Peyer's patch (tissue), 4 donors: Measurements from ENCODE around the gene PPFIBP2. TPM values are rescaled to one million over a fixed set of nuclear protein-coding genes. Genes with fewer than 3 reads are reported as not detected.

Experiments
- DNase-seq, 3 donors: peaks; one replicate each; pipeline ENCODE4 v3.0.0-alpha.2; 2017 to 2019
- H3K27ac ChIP-seq, 4 donors: fragments of 200-600 bp; sonication (generic); one replicate each; pipeline ENCODE4 v1.5.1; 2016 to 2019
- H3K27me3 ChIP-seq, 2 donors: fragments of 200-600 bp; sonication (generic); one replicate each; pipeline ENCODE4 v1.5.1; 2019
- H3K36me3 ChIP-seq, 3 donors: fragments of 200-600 bp; sonication (generic); one replicate each; pipeline ENCODE4 v1.5.1; 2016 to 2019
- H3K4me1 ChIP-seq, 4 donors: fragments of 200-600 bp; sonication (generic); one replicate each; pipeline ENCODE4 v1.5.1; 2016 to 2019
- H3K4me3 ChIP-seq, 4 donors: fragments of 200-600 bp; sonication (generic); 1 replicate in 3 of 4; 2 replicates in 1 of 4; pipeline ENCODE4 v1.5.1; 2016 to 2019; ENCODE audit warnings: mild to moderate bottlenecking in 1 of 4
- H3K9me3 ChIP-seq, 4 donors: fragments of 200-600 bp; sonication (generic); one replicate each; pipeline ENCODE4 v1.5.1; 2016 to 2019; ENCODE audit warnings: mild to moderate bottlenecking in 1 of 4
- CTCF ChIP-seq, 6 experiments: fragments of 450-650 bp in 4 of 6; fragments of 200-600 bp in 2 of 6; sonication (generic) in 1 of 6; IDR thresholded peaks; one replicate each; pipeline ENCODE4 v1.5.1; 2017 to 2019; ENCODE audit warnings: antibody characterized with exemption in 6 of 6, mild to moderate bottlenecking in 3 of 6, moderate library complexity in 1 of 6
- POLR2A ChIP-seq, 2 donors: fragments of 450-650 bp; IDR thresholded peaks; one replicate each; pipeline ENCODE4 v1.5.1; 2017; ENCODE audit warnings: antibody characterized with exemption in 2 of 2, mild to moderate bottlenecking in 2 of 2, moderate library complexity in 2 of 2
- total RNA-seq, 4 donors: library from RNA; depleted of rRNA; stranded (reverse); fragments of >200 nt; gene quantifications; one replicate each; pipeline ENCODE4 v1.1.0, GENCODE V29; 2016

Gene PPFIBP2
- total RNA-seq, 4 donors from 2014 or later, result 74.6 to 245 (median 148) TPM

GRCh38 chr11:7508087-7508486 is 5.7 kb upstream of the PPFIBP2 start:
- H3K27me3 ChIP-seq, result no peaks in the 10 kb centered on the region
- H3K9me3 ChIP-seq, result no peaks in the 10 kb centered on the region

GRCh38 chr11:7509966-7510365 is 3.8 kb upstream of the PPFIBP2 start:
- DNase-seq, result no peak
- H3K4me1 ChIP-seq, result peaks cover 0 to 31% (median 16%) of the 10 kb centered on the region in 4 donors
- no peak overlapping the region for H3K4me3 ChIP-seq
- no peaks in the 10 kb centered on the region for H3K27me3 ChIP-seq
- H3K9me3 ChIP-seq, result no peaks in the 10 kb centered on the region
- TF ChIP-seq CTCF (IDR thresholded peaks at IDR 0.05) (no peak), POLR2A (IDR thresholded peaks at IDR 0.05) (no peak)
- H3K27ac ChIP-seq, result no peak overlapping the region
- no peaks in the 10 kb centered on the region for H3K36me3 ChIP-seq

More at GRCh38 chr11:7508087-7508486, 5.7 kb upstream of the PPFIBP2 start:
- TF ChIP-seq CTCF (IDR thresholded peaks at IDR 0.05) (no peak), POLR2A (IDR thresholded peaks at IDR 0.05) (no peak)
- DNase-seq, result no peak
- Histone ChIP-seq H3K4me3 (no peak overlapping the region), H3K4me1 (peaks cover 0 to 22% (median 16%) of the 10 kb centered on the region in 4 donors), H3K27ac (no peak overlapping the region), H3K36me3 (no peaks in the 10 kb centered on the region)

- Histone ChIP-seq H3K4me1 (peaks cover 0 to 32% (median 16%) of the 10 kb centered on the region in 4 donors), H3K27ac (peak overlapping the region; percentile 90 to 95 (median 92)), H3K27me3 (no peaks in the 10 kb centered on the region), H3K9me3 (no peaks in the 10 kb centered on the region), H3K4me3 (no peak overlapping the region), H3K36me3 (no peaks in the 10 kb centered on the region)
- peak in 2 of 3 donors; percentile 69 to 78 for DNase-seq
- TF ChIP-seq POLR2A (IDR thresholded peaks at IDR 0.05) (no peak), CTCF (IDR thresholded peaks at IDR 0.05) (no peak)
Observed at GRCh38 chr11:7511401-7511800, 2.4 kb upstream of the PPFIBP2 start.

GRCh38 chr11:7512525-7513233 is 1.1 kb upstream of the PPFIBP2 start:
- DNase-seq, result peak; percentile 71 to 90 (median 83)
- H3K9me3 ChIP-seq, result no peaks in the 10 kb centered on the region
- peaks cover 0 to 32% (median 16%) of the 10 kb centered on the region in 4 donors for H3K4me1 ChIP-seq
- H3K4me3 ChIP-seq, result peak overlapping the region; percentile 62 to 86 (median 76)
- H3K27ac ChIP-seq, result peak overlapping the region; percentile 90 to 95 (median 92)
- TF ChIP-seq CTCF (IDR thresholded peaks at IDR 0.05) (no peak), POLR2A (IDR thresholded peaks at IDR 0.05) (no peak)
- H3K36me3 ChIP-seq, result no peaks in the 10 kb centered on the region
- no peaks in the 10 kb centered on the region for H3K27me3 ChIP-seq

- no peaks in the 10 kb centered on the region for H3K9me3 ChIP-seq
- TF ChIP-seq POLR2A (IDR thresholded peaks at IDR 0.05), result peak; percentile 1 to 39
- TF ChIP-seq CTCF (IDR thresholded peaks at IDR 0.05), result no peak
- DNase-seq, result peak in 2 of 3 donors; percentile 32 to 62
- H3K4me3 ChIP-seq, result peak overlapping the region; percentile 62 to 86 (median 76)
- H3K27ac ChIP-seq, result peak overlapping the region; percentile 90 to 95 (median 92)
- no peaks in the 10 kb centered on the region for H3K27me3 ChIP-seq
- no peaks in the 10 kb centered on the region for H3K36me3 ChIP-seq
- H3K4me1 ChIP-seq, result peaks cover 0 to 32% (median 16%) of the 10 kb centered on the region in 4 donors
Observed at GRCh38 chr11:7514099-7514591, 346 bp downstream of the PPFIBP2 start.
